HepG2 (cell line): ENCODE data around the gene SLC44A4. TPM values are rescaled to one million over a fixed set of nuclear protein-coding genes. Genes with fewer than 3 reads are reported as not detected.
A peak's percentile ranks its signal among the peaks of the same experiment; 100 is the strongest.
"Not testable (repeated sequence)": the region's sequence is repeated elsewhere in the genome, so short reads cannot be mapped to it uniquely, and the experiment has no call there.

ENCODE experiments used
- ATAC-seq: fragments of 200-7000 bp; cut with Tn5 transposase; 3 replicates; pipeline ENCODE4 v1.9.1; 2020; ENCODE audit warnings: mild to moderate bottlenecking, moderate library complexity
- BruUV-seq: library from RNA; stranded (reverse); fragments of 400-500 nt; replicated peaks from 2 replicates; lab custom pipeline; 2021; lab: Mats Ljungman, UMichigan
- CTCF ChIA-PET: fragments of 300-600 bp; formaldehyde crosslinking; extraction: SDS; loops from one replicate; lab custom pipeline; 2021; ENCODE audit warnings: low total read pairs, inconsistent platforms, low intra/inter-chr PET ratio; lab: Yijun Ruan, JAX
- POLR2A ChIA-PET: fragments of 350-600 bp; sonication (Branson Sonifier 250); formaldehyde crosslinking; loops from one replicate; lab custom pipeline; 2020; ENCODE audit warnings: antibody characterized with exemption, inconsistent platforms; lab: Yijun Ruan, JAX
- DNase-seq: peaks from one replicate; pipeline ENCODE4 v3.0.0-alpha.2; 2015; ENCODE audit warnings: low spot score
- FAIRE-seq: peaks from 3 replicates; lab custom pipeline; 2011; peaks lifted over from hg19 to GRCh38; lab: Jason Lieb, UNC
- H2AFZ ChIP-seq: one replicate; pipeline ENCODE4 v1.6.1; 2011; ENCODE audit warnings: low read length, inconsistent platforms
- H3K27ac ChIP-seq: fragments of 300-600 bp; 3 replicates; pipeline ENCODE4 v1.8.0; 2011; ENCODE audit warnings: mixed run types, mild to moderate bottlenecking, mixed read lengths, low read length, inconsistent platforms; ENCODE audit not compliant: insufficient read depth; ENCODE audit errors: extremely low read length
- H3K27me3 ChIP-seq, 2 experiments: fragments of 200-600 bp in 1 of 2; 2 replicates in 1 of 2; 3 replicates in 1 of 2; pipeline versions ENCODE4 v1.6.0 to v1.8.0; 2011; ENCODE audit warnings: low read length in 2 of 2, mild to moderate bottlenecking in 2 of 2, moderate library complexity in 2 of 2, inconsistent platforms in 1 of 2; ENCODE audit not compliant: insufficient read depth in 2 of 2, control insufficient read depth in 1 of 2
- H3K36me3 ChIP-seq, 2 experiments: fragments of 200-600 bp in 1 of 2; replicated peaks in 1 of 2; 2 replicates in 1 of 2; 3 replicates in 1 of 2; pipeline versions ENCODE4 v1.5.1 to v1.8.0; 2011; ENCODE audit warnings: low read length in 2 of 2, inconsistent platforms in 1 of 2; ENCODE audit not compliant: insufficient read depth in 2 of 2, control insufficient read depth in 1 of 2
- H3K4me1 ChIP-seq: 2 replicates; pipeline ENCODE4 v1.5.1; 2012; ENCODE audit warnings: low read length, inconsistent platforms; ENCODE audit not compliant: insufficient read depth
- H3K4me2 ChIP-seq: 2 replicates; pipeline ENCODE4 v1.6.0; 2011; ENCODE audit warnings: low read depth, low read length, inconsistent platforms
- H3K4me3 ChIP-seq, 3 experiments: fragments of 200-600 bp in 1 of 3; sonication (generic), shearing (Covaris generic) in 1 of 3; replicated peaks in 1 of 3; 2 replicates each; pipeline ENCODE4 v1.5.1; 2011 to 2016; ENCODE audit warnings: low read length in 3 of 3, inconsistent platforms in 2 of 3, low read depth in 2 of 3, mild to moderate bottlenecking in 2 of 3, control low read depth in 1 of 3, mixed read lengths in 1 of 3; ENCODE audit not compliant: insufficient read depth in 1 of 3
- H3K79me2 ChIP-seq: one replicate; pipeline ENCODE4 v1.6.1; 2011; ENCODE audit warnings: low read length, inconsistent platforms; ENCODE audit not compliant: insufficient read depth
- H3K9ac ChIP-seq: 2 replicates; pipeline ENCODE4 v1.6.0; 2011; ENCODE audit warnings: mild to moderate bottlenecking, low read depth, low read length, inconsistent platforms; ENCODE audit not compliant: insufficient read depth
- H3K9me3 ChIP-seq: 2 replicates; pipeline ENCODE4 v1.5.1; 2012; ENCODE audit warnings: mild to moderate bottlenecking, low read length
- H4K20me1 ChIP-seq: 2 replicates; pipeline ENCODE4 v1.6.0; 2011; ENCODE audit warnings: inconsistent platforms, mild to moderate bottlenecking, low read length, moderate library complexity; ENCODE audit not compliant: insufficient read depth
- CERS6 ChIP-seq: sonication (generic); formaldehyde crosslinking; IDR thresholded peaks from 2 replicates; pipeline ENCODE4 v1.5.0; 2020; ENCODE audit warnings: missing genetic modification reagents
- FOXC1 ChIP-seq: sonication (generic); formaldehyde crosslinking; IDR thresholded peaks from 2 replicates; pipeline ENCODE4 v1.8.0; 2022; ENCODE audit warnings: mild to moderate bottlenecking, missing genetic modification reagents, borderline replicate concordance
- ZNF770 ChIP-seq: sonication (generic); formaldehyde crosslinking; IDR thresholded peaks from 2 replicates; pipeline ENCODE4 v1.5.0; 2020; ENCODE audit warnings: mild to moderate bottlenecking, missing genetic modification reagents
- WGBS: methylation state at CpG from one replicate; pipeline ENCODE4 v1.1.6; 2017; ENCODE audit warnings: low lambda C conversion rate; 5-methylcytosine and 5-hydroxymethylcytosine counted together
- in situ Hi-C: cut with HindIII; loops from 2 replicates; pipeline ENCODE4 v1.10.0; 2017; ENCODE audit warnings: low pct_unique_long_range_greater_than_20kb; ENCODE audit not compliant: extremely low pct_ligation_motif_present
- intact Hi-C: fragments of 100-400 bp; cut with micrococcal nuclease; formaldehyde crosslinking; loops from one replicate; pipeline ENCODE4 v1.10.0; 2022; ENCODE audit not compliant: unreplicated experiment
- polyA plus RNA-seq, 8 experiments: library from polyadenylated mRNA; depleted of rRNA in 3 of 8; stranded (reverse) in 7 of 8; unstranded in 1 of 8; fragments of >200 nt; fragmentation: Illumina TruSeq in 4 of 8; extraction: Trizol in 4 of 8; gene quantifications; 2 replicates each; pipeline versions ENCODE4 v1.2.1 to v1.2.3, GENCODE V29; 2011 to 2016; ENCODE audit warnings: low read depth in 4 of 8, missing spikeins in 1 of 8, mixed read lengths in 1 of 8; ENCODE audit not compliant: insufficient read depth in 1 of 8
- total RNA-seq, 5 experiments: library from RNA; depleted of rRNA; stranded (reverse); fragments of >200 nt; fragmentation: Illumina TruSeq; extraction: Trizol; gene quantifications; 2 replicates each; pipeline ENCODE4 v1.2.3, GENCODE V29; 2016; ENCODE audit warnings: low read depth in 1 of 5

SLC44A4 gene
- total and polyA plus RNA-seq, 2 of the 13 experiments (the other 11 are each of a cell fraction or from before 2014, with no cell fraction given): 3.5 to 5.9 TPM

- DNase-seq (no peak), ATAC-seq (no peak)
- Histone ChIP-seq H3K27ac (no peak overlapping the region), H3K4me3 (no peak overlapping the region), H3K9me3 (no peaks in the 10 kb centered on the region), H3K27me3 (no peaks in the 10 kb centered on the region; a peak in 1 of 5 replicates), H2AFZ (no peak overlapping the region), H3K36me3 (no peaks in the 10 kb centered on the region)
- intact Hi-C loops: no loop called here
- TF ChIP-seq FOXC1 (CRISPR knock-in tag) (no peak), CERS6 (CRISPR knock-in tag) (0 out of 2 replicates have a peak, but pooled peaks have one; percentile 24)
- TF ChIP-seq, all 625 proteins: peak for 1
- Histone ChIP-seq H3K79me2 (no peaks in the 10 kb centered on the region), H3K4me1 (peaks cover 33% of the 10 kb centered on the region), H4K20me1 (no peaks in the 10 kb centered on the region), H3K9ac (no peak overlapping the region), H3K4me2 (no peak overlapping the region)
- ChIA-PET POLR2A (no interaction called here), CTCF (no interaction called here)
- WGBS: 46% methylated on average over 11 of the region's 11 CpGs
- no TSS peak for BruUV-seq
- in situ Hi-C loops: loop anchor here (25.0 kb wide), 1 partner anchor 1050 kb away; the partner anchor contains the start of genes BRD2 and HLA-DMA
- no peak for FAIRE-seq
Measured at GRCh38 chr6:31911826-31912585, 33.2 kb upstream of the SLC44A4 start.

GRCh38 chr6:31909298-31909697 lies 30.5 kb upstream of the SLC44A4 start:
- BruUV-seq, H3K9ac ChIP-seq, H4K20me1 ChIP-seq, H3K27me3 ChIP-seq, H3K9me3 ChIP-seq, FAIRE-seq, H3K4me3 ChIP-seq, H3K4me2 ChIP-seq, H3K79me2 ChIP-seq, H3K27ac ChIP-seq, H2AFZ ChIP-seq, DNase-seq, CTCF ChIA-PET, ATAC-seq, H3K36me3 ChIP-seq, intact Hi-C loops: not testable (repeated sequence)
- WGBS: 56% methylated on average over 7 of the region's 7 CpGs
- in situ Hi-C loops: loop anchor here (25.0 kb wide), 1 partner anchor 1053 kb away; the partner anchor contains the start of genes BRD2 and HLA-DMA
- peak; percentile 77 for TF ChIP-seq ZNF770 (CRISPR knock-in tag)
- peaks cover 46% of the 10 kb centered on the region for H3K4me1 ChIP-seq
- POLR2A ChIA-PET: interaction anchor here (1.0 to 3.9 kb wide), 6 partner anchors 12 to 41 kb away, joined by 3 to 27 read pairs (median 6); partner anchors contain the start of genes C2 and CFB
